SIG-M5 treated with dmso at 0.1 percent for 504 hours (cell line): ENCODE data around the gene ZNF614.
A peak's percentile ranks its signal among the peaks of the same experiment; 100 is the strongest.
"Not testable (repeated sequence)": the region's sequence is repeated elsewhere in the genome, so short reads cannot be mapped to it uniquely, and the experiment has no call there.

Source experiments
- DNase-seq: peaks from one replicate; lab custom pipeline; 2025; ENCODE audit not compliant: unreplicated experiment; lab: John Stamatoyannopoulos, UW

ZNF614 gene

GRCh38 chr19:52028027-52028779 lies at the start of gene ZNF614:
Gene ZNF614 (minus strand): TSS chr19:52028379. CDS start chr19:52025745, 2,634 bp downstream.
- DNase-seq, result peak; percentile 75

GRCh38 chr19:52070496-52070895 lies 42.3 kb upstream of the ZNF614 start:
- DNase-seq, result no peak

GRCh38 chr19:52069653-52070052 lies 41.5 kb upstream of the ZNF614 start:
- DNase-seq, result no peak

GRCh38 chr19:52066258-52066863 lies 38.2 kb upstream of the ZNF614 start:
- DNase-seq, result no peak

GRCh38 chr19:52065399-52065798 lies 37.2 kb upstream of the ZNF614 start:
- no peak for DNase-seq

GRCh38 chr19:52056480-52056879 lies 28.3 kb upstream of the ZNF614 start:
- not testable (repeated sequence) for DNase-seq

GRCh38 chr19:52051736-52052135 lies 23.6 kb upstream of the ZNF614 start:
- DNase-seq, result not testable (repeated sequence)

GRCh38 chr19:52048555-52049501 lies 20.6 kb upstream of the ZNF614 start, which contains the start of gene ZNF432:
Gene ZNF432 (minus strand): TSS chr19:52048838. CDS start chr19:52046868, 1,970 bp downstream.
- DNase-seq, result peak; percentile 58

GRCh38 chr19:52039169-52039568 lies 11.0 kb upstream of the ZNF614 start:
- no peak for DNase-seq

GRCh38 chr19:52034051-52034728 lies 6.0 kb upstream of the ZNF614 start:
- no peak for DNase-seq

- no peak for DNase-seq
Measured at GRCh38 chr19:52028780-52029123, 573 bp upstream of the ZNF614 start.

- not testable (repeated sequence) for DNase-seq
Measured at GRCh38 chr19:52026255-52026990, 1.8 kb downstream of the ZNF614 start.

- DNase-seq, result not testable (repeated sequence)
Measured at GRCh38 chr19:52024478-52024877, 3.7 kb downstream of the ZNF614 start.

GRCh38 chr19:52022193-52022592 lies 6.0 kb downstream of the ZNF614 start:
- DNase-seq, result no peak

GRCh38 chr19:52020506-52020905 lies 7.7 kb downstream of the ZNF614 start:
- DNase-seq, result no peak

- no peak for DNase-seq
Measured at GRCh38 chr19:52010674-52011073, 17.5 kb downstream of the ZNF614 start.

- peak; percentile 74 for DNase-seq
Measured at GRCh38 chr19:52007806-52008557, 20.2 kb downstream of the ZNF614 start, which contains the start of gene ZNF615. Gene ZNF615 (minus strand): TSS chr19:52008211. CDS start chr19:52003711, 4,500 bp downstream.

GRCh38 chr19:52007451-52007805 lies 20.8 kb downstream of the ZNF614 start:
- no peak for DNase-seq

- no peak for DNase-seq
Measured at GRCh38 chr19:51994048-51994644, 34.0 kb downstream of the ZNF614 start.
